Body of pancreas (tissue), 4 donors: ENCODE data around the gene GLTP.

Source experiments
- POLR2A ChIP-seq, 3 donors: fragments of 450-650 bp; IDR thresholded peaks; one replicate each; pipeline ENCODE4 v1.6.1; 2016; ENCODE audit warnings: antibody characterized with exemption in 3 of 3, mild to moderate bottlenecking in 2 of 3
- TF ChIP-seq, protein P1 (sequence below), 7 experiments: fragments of 450-650 bp in 4 of 7; fragments of 200-600 bp in 3 of 7; sonication (generic) in 3 of 7; IDR thresholded peaks; one replicate each; pipeline ENCODE4 v1.5.1; 2016 to 2019; ENCODE audit warnings: antibody characterized with exemption in 7 of 7

DNA sequence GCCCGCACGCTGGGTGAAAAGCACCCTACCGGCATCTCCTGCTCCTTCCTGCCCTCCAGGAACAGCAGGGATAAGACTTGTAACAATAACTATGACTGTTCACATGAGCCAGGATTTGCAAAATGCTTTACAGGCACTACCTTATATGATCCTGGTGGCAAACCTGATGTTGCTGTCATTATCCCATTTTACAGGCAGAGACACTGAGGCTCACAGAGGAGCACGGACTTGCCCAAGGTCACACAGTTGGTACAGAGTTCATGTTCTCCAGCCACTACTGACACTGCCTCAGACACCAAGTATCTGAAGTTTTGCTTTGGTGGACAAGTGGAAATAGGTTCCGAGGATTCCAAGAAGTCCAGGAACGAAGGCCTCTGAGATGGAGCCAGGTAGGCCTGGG lies 22.6 kb downstream of the GLTP start:
- TF ChIP-seq, protein P1, sequence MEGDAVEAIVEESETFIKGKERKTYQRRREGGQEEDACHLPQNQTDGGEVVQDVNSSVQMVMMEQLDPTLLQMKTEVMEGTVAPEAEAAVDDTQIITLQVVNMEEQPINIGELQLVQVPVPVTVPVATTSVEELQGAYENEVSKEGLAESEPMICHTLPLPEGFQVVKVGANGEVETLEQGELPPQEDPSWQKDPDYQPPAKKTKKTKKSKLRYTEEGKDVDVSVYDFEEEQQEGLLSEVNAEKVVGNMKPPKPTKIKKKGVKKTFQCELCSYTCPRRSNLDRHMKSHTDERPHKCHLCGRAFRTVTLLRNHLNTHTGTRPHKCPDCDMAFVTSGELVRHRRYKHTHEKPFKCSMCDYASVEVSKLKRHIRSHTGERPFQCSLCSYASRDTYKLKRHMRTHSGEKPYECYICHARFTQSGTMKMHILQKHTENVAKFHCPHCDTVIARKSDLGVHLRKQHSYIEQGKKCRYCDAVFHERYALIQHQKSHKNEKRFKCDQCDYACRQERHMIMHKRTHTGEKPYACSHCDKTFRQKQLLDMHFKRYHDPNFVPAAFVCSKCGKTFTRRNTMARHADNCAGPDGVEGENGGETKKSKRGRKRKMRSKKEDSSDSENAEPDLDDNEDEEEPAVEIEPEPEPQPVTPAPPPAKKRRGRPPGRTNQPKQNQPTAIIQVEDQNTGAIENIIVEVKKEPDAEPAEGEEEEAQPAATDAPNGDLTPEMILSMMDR (IDR thresholded peaks at IDR 0.05): no peak
- no peak for TF ChIP-seq POLR2A (IDR thresholded peaks at IDR 0.05)
